GM06990 (cell line): Measurements from ENCODE around the gene MT1H.
"Not testable (repeated sequence)": the region's sequence is repeated elsewhere in the genome, so short reads cannot be mapped to it uniquely, and the experiment has no call there.

Experiments used
- DNase-seq: peaks from one replicate; pipeline ENCODE4 v3.0.0-alpha.2; 2011; ENCODE audit not compliant: insufficient read length; ENCODE audit errors: extremely low read depth
- H3K27me3 ChIP-seq: replicated peaks from 2 replicates; pipeline ENCODE4 v1.6.0; 2011; ENCODE audit warnings: low read length; ENCODE audit not compliant: control insufficient read depth, insufficient read depth
- H3K36me3 ChIP-seq: 2 replicates; pipeline ENCODE4 v1.5.1; 2011; ENCODE audit warnings: low read length; ENCODE audit not compliant: control insufficient read depth, insufficient read depth
- H3K4me3 ChIP-seq: replicated peaks from 2 replicates; pipeline ENCODE4 v1.5.1; 2011; ENCODE audit warnings: low read depth, mild to moderate bottlenecking, control low read depth, low read length
- TF ChIP-seq, protein P1 (sequence below): IDR thresholded peaks from 2 replicates; pipeline ENCODE4 v1.5.1; 2011; ENCODE audit warnings: low read length, control low read depth, mild to moderate bottlenecking, inconsistent platforms; ENCODE audit not compliant: insufficient read depth, poor library complexity, severe bottlenecking

The MT1H gene

DNA sequence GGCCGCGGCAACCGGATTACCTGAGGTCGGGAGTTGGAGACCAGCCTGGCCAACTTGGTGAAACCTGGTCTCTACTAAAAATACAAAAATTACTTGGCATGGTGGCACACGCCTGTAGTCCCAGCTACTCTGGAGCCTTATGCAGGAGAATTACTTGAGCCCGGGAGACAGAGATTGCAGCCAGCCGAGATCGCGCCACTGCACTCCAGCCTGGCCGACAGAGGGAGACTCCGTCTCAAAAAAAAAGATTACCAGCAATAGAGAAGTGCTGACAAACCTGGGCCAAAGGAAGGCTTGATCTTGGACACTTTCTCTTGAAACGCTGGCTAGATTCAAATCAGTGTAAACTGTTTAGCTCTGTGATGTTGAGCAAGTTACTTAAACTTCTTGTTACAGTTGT lies 4.3 kb downstream of the MT1H start:
- no peak overlapping the region for H3K4me3 ChIP-seq
- H3K27me3 ChIP-seq: peaks cover 4% of the 10 kb centered on the region
- TF ChIP-seq, protein P1, sequence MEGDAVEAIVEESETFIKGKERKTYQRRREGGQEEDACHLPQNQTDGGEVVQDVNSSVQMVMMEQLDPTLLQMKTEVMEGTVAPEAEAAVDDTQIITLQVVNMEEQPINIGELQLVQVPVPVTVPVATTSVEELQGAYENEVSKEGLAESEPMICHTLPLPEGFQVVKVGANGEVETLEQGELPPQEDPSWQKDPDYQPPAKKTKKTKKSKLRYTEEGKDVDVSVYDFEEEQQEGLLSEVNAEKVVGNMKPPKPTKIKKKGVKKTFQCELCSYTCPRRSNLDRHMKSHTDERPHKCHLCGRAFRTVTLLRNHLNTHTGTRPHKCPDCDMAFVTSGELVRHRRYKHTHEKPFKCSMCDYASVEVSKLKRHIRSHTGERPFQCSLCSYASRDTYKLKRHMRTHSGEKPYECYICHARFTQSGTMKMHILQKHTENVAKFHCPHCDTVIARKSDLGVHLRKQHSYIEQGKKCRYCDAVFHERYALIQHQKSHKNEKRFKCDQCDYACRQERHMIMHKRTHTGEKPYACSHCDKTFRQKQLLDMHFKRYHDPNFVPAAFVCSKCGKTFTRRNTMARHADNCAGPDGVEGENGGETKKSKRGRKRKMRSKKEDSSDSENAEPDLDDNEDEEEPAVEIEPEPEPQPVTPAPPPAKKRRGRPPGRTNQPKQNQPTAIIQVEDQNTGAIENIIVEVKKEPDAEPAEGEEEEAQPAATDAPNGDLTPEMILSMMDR: peak; percentile 62
- DNase-seq: no peak
- no peaks in the 10 kb centered on the region for H3K36me3 ChIP-seq

DNA sequence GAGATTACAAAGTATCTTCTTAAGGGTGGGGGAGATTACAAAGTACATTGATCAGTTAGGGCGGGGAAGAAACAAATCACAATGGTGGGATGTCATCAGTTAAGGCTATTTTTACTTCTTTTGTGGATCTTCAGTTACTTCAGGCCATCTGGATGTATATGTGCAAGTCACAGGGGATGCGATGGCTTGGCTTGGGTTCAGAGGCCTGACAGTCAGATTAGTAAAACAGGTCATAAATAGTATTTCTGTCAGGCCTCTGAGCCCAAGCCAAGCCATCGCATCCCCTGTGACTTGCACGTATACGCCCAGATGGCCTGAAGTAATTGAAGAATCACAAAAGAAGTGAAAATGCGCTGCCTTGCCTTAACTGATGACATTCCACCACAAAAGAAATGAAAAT lies 5.0 kb downstream of the MT1H start:
- not testable (repeated sequence) for H3K36me3 ChIP-seq, DNase-seq, H3K27me3 ChIP-seq, H3K4me3 ChIP-seq

DNA sequence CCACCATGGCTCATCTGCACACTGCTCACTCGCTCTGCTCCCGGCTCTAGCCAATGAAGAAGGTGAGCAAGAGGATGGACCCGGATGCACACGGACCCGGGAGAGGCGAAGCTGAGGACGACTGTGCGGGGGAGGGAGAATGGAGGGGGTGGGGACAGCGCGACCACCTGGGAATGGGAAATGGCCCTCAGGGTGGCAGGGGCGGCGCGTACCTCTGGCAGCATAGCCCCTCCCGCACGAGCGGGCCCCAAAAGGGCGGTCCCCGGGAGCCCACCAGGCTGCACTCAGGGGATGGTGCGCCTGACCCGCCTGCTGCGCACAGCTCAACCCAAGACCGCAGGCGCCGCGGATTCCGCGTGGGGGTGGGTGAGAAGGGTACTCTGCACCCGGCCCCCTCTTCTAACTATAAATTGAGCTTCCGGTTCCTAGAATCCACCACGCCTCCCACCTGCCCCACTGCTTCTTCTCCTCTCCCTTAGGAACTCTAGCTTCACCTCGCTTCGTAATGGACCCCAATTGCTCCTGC lies 6.1 kb downstream of the MT1H start:
- DNase-seq: no peak
- Histone ChIP-seq H3K27me3 (no peaks in the 10 kb centered on the region; the same call in none of the 2 replicates), H3K36me3 (no peaks in the 10 kb centered on the region), H3K4me3 (peak overlapping the region; percentile 19; the same call in 1 of the 2 replicates)
- TF ChIP-seq, protein P1: no peak

DNA sequence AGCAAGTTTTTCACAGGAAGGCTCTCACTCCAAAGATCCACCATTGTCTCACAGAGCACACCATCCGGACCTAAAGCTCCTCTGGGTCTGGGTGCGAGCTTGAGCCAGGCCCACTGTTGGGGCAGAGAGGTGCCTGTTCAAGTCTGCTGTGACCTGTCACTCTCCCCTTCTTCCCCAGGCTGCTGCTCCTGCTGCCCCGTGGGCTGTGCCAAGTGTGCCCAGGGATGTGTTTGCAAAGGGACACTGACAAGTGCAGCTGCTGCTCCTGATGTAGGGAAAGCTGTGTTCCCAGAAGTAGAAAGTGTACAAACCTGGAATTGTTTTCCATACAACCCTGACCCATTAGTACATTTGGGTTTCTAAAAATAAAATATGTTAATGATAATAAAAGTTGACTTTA lies 7.9 kb downstream of the MT1H start:
- H3K36me3 ChIP-seq: no peaks in the 10 kb centered on the region
- no peak for DNase-seq
- no peaks in the 10 kb centered on the region; the same call in 1 of the 2 replicates for H3K27me3 ChIP-seq
- TF ChIP-seq, protein P1: no peak
- no peak overlapping the region for H3K4me3 ChIP-seq

DNA sequence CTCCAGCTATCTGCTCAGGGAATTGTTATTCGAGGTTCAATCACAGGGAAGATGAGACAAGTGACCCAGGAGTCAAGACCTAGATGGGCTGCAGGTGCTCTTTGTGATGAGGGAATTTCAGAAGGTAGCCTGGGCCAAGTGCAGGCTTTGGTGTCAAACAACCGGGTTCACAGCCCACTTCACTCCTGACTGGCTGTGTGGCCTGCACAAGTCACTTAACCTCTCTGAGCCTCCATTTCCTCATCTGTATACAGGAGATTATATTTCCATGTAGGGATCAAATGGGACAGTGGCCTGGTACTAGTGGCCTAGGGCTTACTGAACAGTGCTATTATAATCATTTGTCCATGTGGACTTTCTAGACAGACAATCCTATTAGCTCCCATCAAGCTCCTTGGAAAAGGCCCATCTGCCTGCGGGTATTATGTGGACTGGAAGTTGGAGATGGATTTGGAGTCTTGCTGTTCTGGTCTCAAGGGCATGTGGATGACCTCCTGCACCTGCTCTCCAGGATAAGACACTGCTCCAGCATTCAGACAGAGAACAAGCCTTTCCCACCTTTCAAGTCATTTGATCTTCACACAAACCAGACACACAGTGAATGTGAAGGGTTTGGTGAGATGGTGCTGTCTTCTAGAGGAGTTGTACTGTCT lies 9.6 kb downstream of the MT1H start:
- no peak for DNase-seq
- TF ChIP-seq, protein P1: no peak
- Histone ChIP-seq H3K27me3 (no peaks in the 10 kb centered on the region), H3K36me3 (no peaks in the 10 kb centered on the region), H3K4me3 (no peak overlapping the region)

DNA sequence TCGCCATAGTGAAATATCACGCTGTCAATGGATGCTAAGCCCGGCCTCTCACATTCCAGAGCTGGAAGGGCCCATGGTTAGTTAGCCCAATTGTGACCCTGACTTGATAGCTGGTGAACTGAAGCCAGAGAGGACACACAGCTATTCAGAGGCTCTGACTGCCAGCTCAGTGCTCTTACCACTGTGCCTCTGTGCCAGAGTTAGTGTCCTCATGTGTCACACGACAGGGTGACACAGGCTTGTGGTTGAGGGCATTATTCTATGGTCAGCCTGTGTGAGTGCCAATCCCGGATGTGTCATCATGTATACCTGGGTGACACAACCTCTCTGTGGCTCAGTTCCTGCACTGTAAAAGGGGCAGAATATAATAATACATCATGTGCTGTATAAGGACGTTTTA lies 10.2 kb downstream of the MT1H start:
- no peak overlapping the region for H3K4me3 ChIP-seq
- TF ChIP-seq, protein P1: no peak
- DNase-seq: no peak
- no peaks in the 10 kb centered on the region for H3K36me3 ChIP-seq
- H3K27me3 ChIP-seq: no peaks in the 10 kb centered on the region
